ENCODE measurements around the gene ADPRS.

Gene ADPRS

GRCh38 chr1:36087233-36088123 is 1.2 kb upstream of the ADPRS start:
- DNase-seq, result no peak

GRCh38 chr1:36088265-36088576 is 471 bp upstream of the ADPRS start:
- no peak for DNase-seq

GRCh38 chr1:36089393-36090121 is 865 bp downstream of the ADPRS start:
- DNase-seq, result no peak

- DNase-seq, result no peak
These were observed 2.4 kb downstream of the ADPRS start for GRCh38 chr1:36091141-36091540.

- no peak for DNase-seq
These were observed 3.0 kb downstream of the ADPRS start for GRCh38 chr1:36091698-36092097.

- no peak for DNase-seq
These were observed 3.6 kb downstream of the ADPRS start for GRCh38 chr1:36092166-36092797.

- no peak for DNase-seq
These were observed 4.1 kb downstream of the ADPRS start for GRCh38 chr1:36092798-36093185.

GRCh38 chr1:36093226-36093625 is 4.5 kb downstream of the ADPRS start:
- DNase-seq, result no peak

- DNase-seq, result no peak
These were observed 5.2 kb downstream of the ADPRS start for GRCh38 chr1:36093929-36094328.

GRCh38 chr1:36094621-36095061 is 5.9 kb downstream of the ADPRS start:
- DNase-seq, result no peak

GRCh38 chr1:36095760-36096405 is 7.2 kb downstream of the ADPRS start:
- DNase-seq, result no peak

GRCh38 chr1:36096500-36097432 is 8.1 kb downstream of the ADPRS start:
- DNase-seq, result no peak

- no peak for DNase-seq
These were observed 9.2 kb downstream of the ADPRS start for GRCh38 chr1:36097693-36098585.

GRCh38 chr1:36098650-36099365 is 10.1 kb downstream of the ADPRS start:
- no peak for DNase-seq

GRCh38 chr1:36099681-36100341 is 11.1 kb downstream of the ADPRS start:
- peak; percentile 61 for DNase-seq

- DNase-seq, result no peak
These were observed 11.7 kb downstream of the ADPRS start for GRCh38 chr1:36100376-36100775.

- no peak for DNase-seq
These were observed 12.9 kb downstream of the ADPRS start for GRCh38 chr1:36101546-36101945.

GRCh38 chr1:36106269-36106668 is 17.6 kb downstream of the ADPRS start:
- no peak for DNase-seq

- no peak for DNase-seq
These were observed 18.7 kb downstream of the ADPRS start for GRCh38 chr1:36107394-36107793.

GRCh38 chr1:36108314-36108713 is 19.6 kb downstream of the ADPRS start:
- no peak for DNase-seq

Data from COR-L47 (cell line).